Mesendoderm (in vitro differentiated cells): ENCODE data around the gene LRWD1.

Experiments used
- DNase-seq: peaks from one replicate; pipeline ENCODE4 v3.0.0; 2013
- H2AK5ac ChIP-seq: 2 replicates; pipeline ENCODE4 v1.6.1; 2013; ENCODE audit warnings: low read length, inconsistent platforms
- H2BK120ac ChIP-seq: 2 replicates; pipeline ENCODE4 v1.6.1; 2013; ENCODE audit warnings: low read depth, mild to moderate bottlenecking, low read length, moderate library complexity, mixed read lengths
- H2BK15ac ChIP-seq: replicated peaks from 2 replicates; pipeline ENCODE4 v1.6.1; 2013; ENCODE audit warnings: low read depth, mild to moderate bottlenecking, moderate library complexity
- H2BK5ac ChIP-seq: 2 replicates; pipeline ENCODE4 v1.6.1; 2013; ENCODE audit warnings: low read length, inconsistent platforms
- H3K18ac ChIP-seq: 2 replicates; pipeline ENCODE4 v1.6.1; 2013; ENCODE audit warnings: mild to moderate bottlenecking, low read length, mixed read lengths
- H3K23ac ChIP-seq: one replicate; pipeline ENCODE4 v1.6.1; 2013; ENCODE audit warnings: low read length
- H3K27ac ChIP-seq: 2 replicates; pipeline ENCODE4 v1.5.1; 2013; ENCODE audit warnings: low read depth, mild to moderate bottlenecking, inconsistent platforms, low read length, moderate library complexity
- H3K27me3 ChIP-seq: 2 replicates; pipeline ENCODE4 v1.6.1; 2013; ENCODE audit warnings: low read length, control low read depth, mild to moderate bottlenecking, inconsistent platforms; ENCODE audit not compliant: insufficient read depth, poor library complexity
- H3K36me3 ChIP-seq: 2 replicates; pipeline ENCODE4 v1.6.1; 2013; ENCODE audit warnings: low read length, inconsistent platforms; ENCODE audit not compliant: control insufficient read depth, insufficient read depth
- H3K4ac ChIP-seq: one replicate; pipeline ENCODE4 v1.6.1; 2013; ENCODE audit warnings: low read depth, mild to moderate bottlenecking, low read length, moderate library complexity
- H3K4me1 ChIP-seq: 2 replicates; pipeline ENCODE4 v1.6.1; 2013; ENCODE audit warnings: low read depth, low read length, inconsistent platforms; ENCODE audit not compliant: control insufficient read depth
- H3K4me2 ChIP-seq: 2 replicates; pipeline ENCODE4 v1.6.1; 2013; ENCODE audit warnings: low read length
- H3K4me3 ChIP-seq: 2 replicates; pipeline ENCODE4 v1.5.1; 2013; ENCODE audit warnings: mild to moderate bottlenecking, low read length
- H3K56ac ChIP-seq: one replicate; pipeline ENCODE4 v1.6.1; 2013; ENCODE audit warnings: low read length
- H3K79me1 ChIP-seq: 2 replicates; pipeline ENCODE4 v1.6.1; 2013; ENCODE audit warnings: low read length, inconsistent platforms
- H3K79me2 ChIP-seq: 2 replicates; pipeline ENCODE4 v1.6.1; 2013; ENCODE audit warnings: mild to moderate bottlenecking, low read length; ENCODE audit not compliant: control insufficient read depth, insufficient read depth
- H3K9ac ChIP-seq: 2 replicates; pipeline ENCODE4 v1.6.1; 2013; ENCODE audit warnings: low read length, inconsistent platforms
- H4K5ac ChIP-seq: one replicate; pipeline ENCODE4 v1.6.1; 2013; ENCODE audit warnings: low read length
- H4K8ac ChIP-seq: one replicate; pipeline ENCODE4 v1.6.1; 2013; ENCODE audit warnings: low read depth, mild to moderate bottlenecking, control low read depth, low read length, moderate library complexity
- WGBS: extraction: QIAGEN DNeasy Blood & Tissue Kit; methylation state at CpG from one replicate; pipeline ENCODE4 v1.1.7; 2013; ENCODE audit warnings: low lambda C conversion rate, missing lambda C conversion rate; ENCODE audit not compliant: insufficient coverage; ENCODE audit errors: extremely low coverage; 5-methylcytosine and 5-hydroxymethylcytosine counted together

Gene LRWD1

DNA sequence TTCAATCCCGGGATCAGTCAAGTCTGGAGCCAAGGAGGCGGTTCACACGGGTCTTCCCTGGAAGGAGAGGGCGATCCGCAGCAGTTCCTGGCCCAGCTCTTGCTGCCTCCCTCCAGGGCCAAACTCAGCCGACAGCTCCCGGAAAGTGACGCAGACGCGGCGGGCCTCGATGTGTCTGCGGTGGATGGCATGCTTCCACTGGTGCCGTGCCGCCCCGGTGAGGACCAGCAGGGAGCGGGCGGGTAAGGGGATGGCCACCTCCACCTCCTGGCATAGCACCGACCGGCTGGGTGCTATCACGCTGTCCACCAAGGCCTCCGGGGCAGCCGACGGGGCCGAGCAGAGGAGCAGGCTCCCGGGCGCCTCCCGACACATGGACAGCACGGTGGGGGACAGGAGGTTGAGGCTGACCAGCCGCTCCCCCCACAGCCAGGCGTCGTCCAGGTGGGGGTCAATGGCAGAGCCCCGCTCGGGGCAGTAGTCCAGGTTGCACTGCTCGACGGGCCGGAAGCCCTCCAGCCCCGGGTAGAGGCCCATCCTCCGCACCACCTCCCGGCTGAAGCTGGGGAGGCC is 7.3 kb upstream of the LRWD1 start:
- no peak overlapping the region for H2BK5ac ChIP-seq
- H3K9ac ChIP-seq, result no peak overlapping the region
- H3K4me2 ChIP-seq, result no peak overlapping the region
- no peak overlapping the region for H2BK15ac ChIP-seq
- no peak overlapping the region for H2BK120ac ChIP-seq
- H3K4me1 ChIP-seq, result no peaks in the 10 kb centered on the region
- H3K18ac ChIP-seq, result no peak overlapping the region
- H3K36me3 ChIP-seq, result peaks cover 5% of the 10 kb centered on the region
- H3K56ac ChIP-seq, result no peak overlapping the region
- H3K79me1 ChIP-seq, result no peaks in the 10 kb centered on the region
- no CpG with 5 or more reads among the region's 40 CpGs for WGBS
- no peak overlapping the region for H4K5ac ChIP-seq
- DNase-seq, result no peak
- H4K8ac ChIP-seq, result no peak overlapping the region
- H2AK5ac ChIP-seq, result no peak overlapping the region
- H3K27ac ChIP-seq, result no peak overlapping the region
- H3K23ac ChIP-seq, result no peak overlapping the region
- H3K4me3 ChIP-seq, result no peak overlapping the region
- H3K4ac ChIP-seq, result no peak overlapping the region
- no peaks in the 10 kb centered on the region for H3K79me2 ChIP-seq
- no peaks in the 10 kb centered on the region for H3K27me3 ChIP-seq

DNA sequence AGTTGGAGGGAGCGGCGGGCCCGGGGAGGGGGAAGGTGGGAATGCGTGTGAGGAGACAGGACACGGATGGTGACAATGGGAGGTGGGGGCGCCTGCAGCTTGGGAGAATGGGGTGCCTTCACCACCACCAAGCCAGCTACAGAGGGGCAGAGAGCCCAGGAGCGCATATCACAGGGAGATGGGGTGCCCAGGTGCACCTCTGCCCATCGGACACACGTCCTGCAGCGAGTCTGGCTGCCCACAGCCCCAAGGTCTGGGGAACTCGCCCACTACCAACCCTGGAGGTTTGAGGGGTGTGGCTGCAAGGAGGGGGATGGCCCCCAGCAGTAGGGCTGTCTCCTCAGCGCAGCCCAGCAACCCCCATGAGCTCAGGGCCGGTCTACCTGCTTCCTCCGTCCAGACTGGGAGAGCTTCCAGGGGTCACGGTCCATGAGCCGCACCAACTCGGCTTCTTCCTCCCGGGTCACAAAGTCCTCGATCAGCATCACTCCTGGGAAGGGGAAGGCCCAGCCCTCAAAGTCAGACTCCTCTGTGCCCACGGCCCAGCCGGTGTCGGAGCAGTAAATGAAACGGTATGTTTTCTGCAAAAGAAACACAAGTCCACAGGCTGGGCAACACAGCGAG is 5.5 kb upstream of the LRWD1 start:
- Histone ChIP-seq H3K79me2 (peaks cover 4% of the 10 kb centered on the region), H2AK5ac (no peak overlapping the region), H2BK5ac (no peak overlapping the region), H4K8ac (no peak overlapping the region), H3K36me3 (peaks cover 5% of the 10 kb centered on the region), H3K27ac (no peak overlapping the region), H3K18ac (no peak overlapping the region), H2BK15ac (no peak overlapping the region), H3K27me3 (no peaks in the 10 kb centered on the region), H3K4me1 (no peaks in the 10 kb centered on the region), H3K4me2 (no peak overlapping the region), H3K79me1 (peaks cover 7% of the 10 kb centered on the region), H3K4me3 (no peak overlapping the region), H4K5ac (no peak overlapping the region), H3K4ac (no peak overlapping the region), H3K56ac (no peak overlapping the region), H2BK120ac (no peak overlapping the region), H3K23ac (no peak overlapping the region), H3K9ac (no peak overlapping the region)
- DNase-seq, result no peak
- WGBS, result no CpG with 5 or more reads among the region's 24 CpGs

DNA sequence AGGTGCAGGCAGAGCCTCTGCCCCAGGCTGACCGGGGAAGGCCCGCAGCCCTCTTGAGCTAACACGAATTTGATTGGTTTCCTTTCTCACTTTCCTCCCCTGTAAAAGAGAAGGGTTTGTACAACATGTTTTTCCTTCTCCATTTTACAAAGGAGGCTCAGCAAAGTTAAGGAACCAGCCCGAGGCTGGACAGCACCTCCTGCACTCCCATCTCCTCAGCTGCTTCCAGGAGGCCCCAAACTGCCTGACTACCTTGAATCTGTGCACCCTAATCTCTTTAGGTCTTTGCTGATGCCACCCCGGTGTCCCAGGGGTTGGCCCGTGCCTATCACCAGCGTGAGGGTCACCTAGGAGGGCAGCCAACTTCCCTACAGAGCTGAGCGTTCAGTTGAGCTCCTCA is 4.3 kb upstream of the LRWD1 start:
- no peak overlapping the region for H3K18ac ChIP-seq
- H2BK15ac ChIP-seq, result no peak overlapping the region
- no peaks in the 10 kb centered on the region for H3K27me3 ChIP-seq
- H3K23ac ChIP-seq, result no peak overlapping the region
- H3K4me2 ChIP-seq, result no peak overlapping the region
- no peak overlapping the region for H4K8ac ChIP-seq
- H3K4me1 ChIP-seq, result no peaks in the 10 kb centered on the region
- no peak overlapping the region for H3K4me3 ChIP-seq
- H2BK120ac ChIP-seq, result no peak overlapping the region
- H3K79me2 ChIP-seq, result peaks cover 5% of the 10 kb centered on the region
- peaks cover 5% of the 10 kb centered on the region for H3K36me3 ChIP-seq
- no peak overlapping the region for H3K9ac ChIP-seq
- H3K4ac ChIP-seq, result no peak overlapping the region
- no peak overlapping the region for H3K27ac ChIP-seq
- no peak for DNase-seq
- no peak overlapping the region for H2AK5ac ChIP-seq
- H3K56ac ChIP-seq, result no peak overlapping the region
- no peak overlapping the region for H4K5ac ChIP-seq
- H3K79me1 ChIP-seq, result peaks cover 9% of the 10 kb centered on the region
- no CpG with 5 or more reads among the region's 8 CpGs for WGBS
- no peak overlapping the region for H2BK5ac ChIP-seq

DNA sequence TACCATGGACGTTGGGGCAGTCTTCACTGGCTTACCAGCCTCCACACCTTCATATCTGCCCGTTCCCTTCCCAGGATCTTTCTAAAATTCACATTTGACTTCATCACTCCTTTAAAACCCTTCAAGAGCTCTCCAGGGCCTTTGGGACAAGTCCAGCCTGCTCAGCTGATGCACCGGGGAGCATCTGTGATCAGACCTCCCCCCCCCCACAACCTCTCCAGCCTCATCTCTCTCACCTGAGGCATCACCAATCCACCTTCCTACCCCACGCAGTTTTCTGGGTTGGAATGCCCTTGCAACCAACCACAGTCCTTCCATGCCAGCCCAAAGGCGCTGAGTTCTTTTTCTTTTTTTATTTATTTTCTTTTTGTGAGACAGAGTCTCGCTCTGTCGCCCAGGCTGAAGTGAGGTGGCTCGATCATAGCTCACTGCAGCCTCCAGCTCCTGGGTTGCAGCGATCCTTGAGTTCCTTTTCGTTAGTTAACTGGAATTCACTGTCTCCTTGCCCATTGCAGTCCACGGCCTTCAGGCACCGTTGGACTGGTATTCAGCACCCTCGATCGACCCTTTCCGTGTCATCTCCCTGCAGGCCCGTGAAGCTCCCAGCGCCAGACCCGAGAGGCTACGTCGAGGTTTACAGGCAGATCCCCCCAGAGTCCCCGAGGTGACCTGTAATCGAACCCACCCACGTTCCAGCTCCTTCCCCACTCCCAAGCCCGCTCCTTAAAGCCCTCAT is 775 bp upstream of the LRWD1 start:
- peaks cover 3% of the 10 kb centered on the region for H3K36me3 ChIP-seq
- no CpG with 5 or more reads among the region's 24 CpGs for WGBS
- H4K8ac ChIP-seq, result no peak overlapping the region
- H3K4ac ChIP-seq, result no peak overlapping the region
- H3K9ac ChIP-seq, result peak overlapping the region; percentile 100
- H3K79me1 ChIP-seq, result peaks cover 12% of the 10 kb centered on the region
- no peak overlapping the region for H4K5ac ChIP-seq
- H2BK120ac ChIP-seq, result no peak overlapping the region
- no peak overlapping the region for H2BK15ac ChIP-seq
- H3K27me3 ChIP-seq, result no peaks in the 10 kb centered on the region
- H3K4me2 ChIP-seq, result peak overlapping the region; percentile 95
- peak overlapping the region; percentile 100 for H3K4me3 ChIP-seq
- H3K27ac ChIP-seq, result no peak overlapping the region
- peak overlapping the region; percentile 80 for H3K23ac ChIP-seq
- no peak for DNase-seq
- no peaks in the 10 kb centered on the region for H3K4me1 ChIP-seq
- H3K18ac ChIP-seq, result peak overlapping the region; percentile 3
- peak overlapping the region; percentile 99 for H3K56ac ChIP-seq
- peak overlapping the region; percentile 98 for H2AK5ac ChIP-seq
- H2BK5ac ChIP-seq, result peak overlapping the region; percentile 90
- peaks cover 5% of the 10 kb centered on the region for H3K79me2 ChIP-seq

DNA sequence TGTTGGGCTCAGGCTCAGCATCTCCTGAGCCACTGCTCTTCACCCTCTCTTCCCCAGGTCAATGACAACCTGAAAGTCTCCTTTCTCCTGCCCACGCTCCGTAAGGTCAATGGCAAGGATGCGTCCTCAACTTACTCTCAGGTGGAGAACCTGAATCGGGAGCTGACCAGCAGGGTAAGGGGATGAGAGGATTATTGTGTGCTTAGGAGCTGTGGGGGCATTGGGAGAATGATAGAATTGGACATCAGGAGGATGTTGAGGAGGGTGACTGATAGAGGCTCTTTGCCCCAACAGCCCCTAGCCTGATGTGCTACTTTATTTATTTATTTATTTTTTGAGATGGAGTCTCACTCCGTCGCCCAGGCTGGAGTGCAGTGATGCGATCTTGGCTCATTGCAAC is 1.3 kb downstream of the LRWD1 start:
- Histone ChIP-seq H3K9ac (no peak overlapping the region), H3K79me2 (peaks cover 5% of the 10 kb centered on the region), H2AK5ac (no peak overlapping the region), H3K4me1 (no peaks in the 10 kb centered on the region), H3K4ac (no peak overlapping the region), H4K8ac (no peak overlapping the region), H2BK15ac (no peak overlapping the region), H2BK120ac (no peak overlapping the region), H3K23ac (no peak overlapping the region), H3K27ac (no peak overlapping the region), H3K27me3 (no peaks in the 10 kb centered on the region), H3K4me2 (no peak overlapping the region), H3K18ac (no peak overlapping the region), H3K79me1 (peaks cover 12% of the 10 kb centered on the region), H3K4me3 (no peak overlapping the region), H3K56ac (peak overlapping the region; percentile 1), H4K5ac (no peak overlapping the region), H3K36me3 (no peaks in the 10 kb centered on the region), H2BK5ac (no peak overlapping the region)
- no CpG with 5 or more reads among the region's 7 CpGs for WGBS
- DNase-seq, result no peak
